Effector memory CD4-positive, alpha-beta T cell (primary cell): ENCODE results near the gene ZNF609.

Source experiments
- DNase-seq, 3 donors: peaks; one replicate each; pipeline ENCODE4 v3.0.0-alpha.2; 2020
- H3K27ac ChIP-seq: 2 replicates; pipeline ENCODE4 v1.7.0; 2013; ENCODE audit warnings: mild to moderate bottlenecking, low read length, moderate library complexity; ENCODE audit not compliant: insufficient read depth, poor library complexity, severe bottlenecking
- H3K27me3 ChIP-seq: replicated peaks from 2 replicates; pipeline ENCODE4 v1.7.0; 2013; ENCODE audit warnings: mild to moderate bottlenecking, low read length; ENCODE audit not compliant: insufficient read depth, control insufficient read depth, poor library complexity, severe bottlenecking
- H3K36me3 ChIP-seq: 2 replicates; pipeline ENCODE4 v1.7.0; 2013; ENCODE audit warnings: mild to moderate bottlenecking, low read length, moderate library complexity; ENCODE audit not compliant: control insufficient read depth, insufficient read depth
- H3K4me1 ChIP-seq: 2 replicates; pipeline ENCODE4 v1.7.0; 2013; ENCODE audit warnings: low read length, mild to moderate bottlenecking; ENCODE audit not compliant: control insufficient read depth, insufficient read depth, poor library complexity, severe bottlenecking
- H3K4me3 ChIP-seq: 2 replicates; pipeline ENCODE4 v1.7.0; 2013; ENCODE audit warnings: low read length, low read depth, mild to moderate bottlenecking; ENCODE audit not compliant: insufficient read depth, poor library complexity, severe bottlenecking
- H3K9me3 ChIP-seq: 2 replicates; pipeline ENCODE4 v1.7.0; 2013; ENCODE audit warnings: mild to moderate bottlenecking, low read length, moderate library complexity; ENCODE audit not compliant: control insufficient read depth

Gene ZNF609

GRCh38 chr15:64532521-64533315, 72.3 kb downstream of the ZNF609 start:
- DNase-seq, result no peak
- peaks cover 5% of the 10 kb centered on the region for H3K4me1 ChIP-seq
- no peaks in the 10 kb centered on the region for H3K27me3 ChIP-seq
- H3K36me3 ChIP-seq, result no peaks in the 10 kb centered on the region
- H3K9me3 ChIP-seq, result no peaks in the 10 kb centered on the region
- H3K27ac ChIP-seq, result no peak overlapping the region
- H3K4me3 ChIP-seq, result no peak overlapping the region

GRCh38 chr15:64535460-64536243, 75.3 kb downstream of the ZNF609 start:
- H3K27ac ChIP-seq, result no peak overlapping the region

GRCh38 chr15:64536244-64536836, 76.0 kb downstream of the ZNF609 start:
- H3K27me3 ChIP-seq, result no peaks in the 10 kb centered on the region
- no peaks in the 10 kb centered on the region for H3K9me3 ChIP-seq
- no peak overlapping the region for H3K4me3 ChIP-seq
- DNase-seq, result no peak
- H3K36me3 ChIP-seq, result no peaks in the 10 kb centered on the region
- no peak overlapping the region for H3K27ac ChIP-seq
- peaks cover 5% of the 10 kb centered on the region for H3K4me1 ChIP-seq

More at GRCh38 chr15:64535460-64536243, 75.3 kb downstream of the ZNF609 start:
- peaks cover 5% of the 10 kb centered on the region for H3K4me1 ChIP-seq
- no peaks in the 10 kb centered on the region for H3K27me3 ChIP-seq
- no peak overlapping the region for H3K4me3 ChIP-seq
- no peak for DNase-seq
- no peaks in the 10 kb centered on the region for H3K9me3 ChIP-seq
- no peaks in the 10 kb centered on the region for H3K36me3 ChIP-seq

- no peak for DNase-seq
- Histone ChIP-seq H3K27ac (no peak overlapping the region), H3K4me1 (no peaks in the 10 kb centered on the region), H3K9me3 (no peaks in the 10 kb centered on the region), H3K36me3 (no peaks in the 10 kb centered on the region), H3K4me3 (no peak overlapping the region), H3K27me3 (no peaks in the 10 kb centered on the region)
Observed at GRCh38 chr15:64542091-64542490, 81.7 kb downstream of the ZNF609 start.

- DNase-seq, result no peak
- no peaks in the 10 kb centered on the region for H3K9me3 ChIP-seq
- no peak overlapping the region for H3K27ac ChIP-seq
- no peaks in the 10 kb centered on the region for H3K4me1 ChIP-seq
- H3K4me3 ChIP-seq, result no peak overlapping the region
- no peaks in the 10 kb centered on the region for H3K36me3 ChIP-seq
- no peaks in the 10 kb centered on the region for H3K27me3 ChIP-seq
Observed at GRCh38 chr15:64544450-64544849, 84.1 kb downstream of the ZNF609 start.

GRCh38 chr15:64547275-64547674, 86.9 kb downstream of the ZNF609 start:
- Histone ChIP-seq H3K27me3 (no peaks in the 10 kb centered on the region), H3K9me3 (no peaks in the 10 kb centered on the region), H3K27ac (no peak overlapping the region), H3K4me3 (no peak overlapping the region), H3K36me3 (no peaks in the 10 kb centered on the region), H3K4me1 (no peaks in the 10 kb centered on the region)
- no peak for DNase-seq

- Histone ChIP-seq H3K9me3 (no peaks in the 10 kb centered on the region), H3K4me3 (no peak overlapping the region)
- no peak for DNase-seq
Observed at GRCh38 chr15:64548235-64548634, 87.9 kb downstream of the ZNF609 start.

GRCh38 chr15:64549860-64550259, 89.5 kb downstream of the ZNF609 start:
- no peak for DNase-seq
- H3K9me3 ChIP-seq, result no peaks in the 10 kb centered on the region
- no peak overlapping the region for H3K4me3 ChIP-seq

More at GRCh38 chr15:64548235-64548634, 87.9 kb downstream of the ZNF609 start:
- no peaks in the 10 kb centered on the region for H3K36me3 ChIP-seq
- H3K27me3 ChIP-seq, result no peaks in the 10 kb centered on the region
- no peaks in the 10 kb centered on the region for H3K4me1 ChIP-seq
- H3K27ac ChIP-seq, result no peak overlapping the region

GRCh38 chr15:64552281-64552948, 92.0 kb downstream of the ZNF609 start:
- no peak for DNase-seq
- no peak overlapping the region for H3K4me3 ChIP-seq
- H3K27me3 ChIP-seq, result no peaks in the 10 kb centered on the region

More at GRCh38 chr15:64549860-64550259, 89.5 kb downstream of the ZNF609 start:
- H3K27ac ChIP-seq, result no peak overlapping the region
- no peaks in the 10 kb centered on the region for H3K27me3 ChIP-seq
- H3K36me3 ChIP-seq, result no peaks in the 10 kb centered on the region
- H3K4me1 ChIP-seq, result no peaks in the 10 kb centered on the region

More at GRCh38 chr15:64552281-64552948, 92.0 kb downstream of the ZNF609 start:
- Histone ChIP-seq H3K9me3 (no peaks in the 10 kb centered on the region), H3K4me1 (no peaks in the 10 kb centered on the region), H3K27ac (no peak overlapping the region), H3K36me3 (no peaks in the 10 kb centered on the region)
